OCI-M2 (cell line): ENCODE results near the gene SV2B.

ENCODE experiments used
- DNase-seq: peaks from one replicate; lab custom pipeline; 2025; ENCODE audit not compliant: unreplicated experiment; lab: John Stamatoyannopoulos, UW

The SV2B gene

DNA sequence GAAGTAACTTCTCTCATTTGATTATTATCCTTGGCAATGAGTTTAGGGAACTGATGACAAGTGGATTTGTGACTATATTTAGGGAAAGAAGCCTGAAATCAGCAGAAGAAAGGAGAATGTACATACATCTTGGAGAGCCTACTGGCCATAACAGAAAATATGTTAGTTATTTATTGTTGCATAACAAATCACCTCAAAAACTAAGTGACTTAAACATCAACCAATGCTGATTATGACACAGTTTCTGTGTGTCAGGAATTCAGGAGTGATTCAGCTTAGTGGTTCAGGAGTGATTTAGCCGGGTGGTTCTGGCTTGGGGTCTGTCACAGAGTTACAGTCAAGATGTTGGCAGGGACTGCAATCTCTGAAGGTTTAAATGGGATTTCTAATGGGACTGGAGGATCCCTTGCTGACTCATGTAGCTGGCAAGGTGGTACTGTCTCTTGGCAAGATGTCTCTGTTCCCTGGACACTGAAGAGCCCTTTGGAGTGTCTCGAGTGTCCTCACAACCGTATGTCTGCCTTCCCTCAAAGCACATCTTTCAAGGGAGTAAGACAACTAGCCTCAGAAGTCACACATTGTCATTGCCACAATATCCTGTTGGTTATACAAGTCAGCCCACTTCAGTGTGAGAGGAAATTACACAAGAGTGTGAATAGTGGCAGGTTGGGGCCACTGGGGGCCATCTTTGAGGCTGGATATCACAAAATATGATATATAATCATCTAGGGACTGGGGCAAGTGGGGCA, 248.9 kb downstream of the SV2B start:
- DNase-seq, result no peak
